ENCODE results near the gene PNMA5.
"Not testable (repeated sequence)": the region's sequence is repeated elsewhere in the genome, so short reads cannot be mapped to it uniquely, and the experiment has no call there.

Gene PNMA5

GRCh38 chrX:152993933-152994332 lies at the start of gene PNMA5:
Gene PNMA5 (minus strand): TSS chrX:152994116. CDS start chrX:152991598, 2,518 bp downstream.
- no peak for DNase-seq (ENCODE audit: low read depth)

- DNase-seq (ENCODE audit: low read depth), result peak; percentile 62
These were observed 38.6 kb upstream of the PNMA5 start for GRCh38 chrX:153032397-153033118.

- DNase-seq (ENCODE audit: low read depth), result no peak
These were observed 36.9 kb upstream of the PNMA5 start for GRCh38 chrX:153030801-153031200.

- no peak for DNase-seq (ENCODE audit: low read depth)
These were observed 36.0 kb upstream of the PNMA5 start for GRCh38 chrX:153029875-153030274.

GRCh38 chrX:153029162-153029561 lies 35.2 kb upstream of the PNMA5 start:
- no peak for DNase-seq (ENCODE audit: low read depth)

GRCh38 chrX:153028487-153028886 lies 34.6 kb upstream of the PNMA5 start:
- DNase-seq (ENCODE audit: low read depth), result not testable (repeated sequence)

GRCh38 chrX:153026501-153026900 lies 32.6 kb upstream of the PNMA5 start:
- DNase-seq (ENCODE audit: low read depth), result not testable (repeated sequence)

GRCh38 chrX:153019166-153019565 lies 25.2 kb upstream of the PNMA5 start:
- no peak for DNase-seq (ENCODE audit: low read depth)

- not testable (repeated sequence) for DNase-seq (ENCODE audit: low read depth)
These were observed 23.3 kb upstream of the PNMA5 start for GRCh38 chrX:153017174-153017573.

GRCh38 chrX:153004780-153005179 lies 10.9 kb upstream of the PNMA5 start:
- no peak for DNase-seq (ENCODE audit: low read depth)

GRCh38 chrX:153003981-153004380 lies 10.1 kb upstream of the PNMA5 start:
- no peak for DNase-seq (ENCODE audit: low read depth)

GRCh38 chrX:153002182-153002581 lies 8.3 kb upstream of the PNMA5 start:
- not testable (repeated sequence) for DNase-seq (ENCODE audit: low read depth)

- no peak for DNase-seq (ENCODE audit: low read depth)
These were observed 3.4 kb upstream of the PNMA5 start for GRCh38 chrX:152997337-152997736.

GRCh38 chrX:152992115-152992514 lies 1.8 kb downstream of the PNMA5 start:
- no peak for DNase-seq (ENCODE audit: low read depth)

- no peak for DNase-seq (ENCODE audit: low read depth)
These were observed 2.8 kb downstream of the PNMA5 start for GRCh38 chrX:152991123-152991522.

- no peak for DNase-seq (ENCODE audit: low read depth)
These were observed 4.6 kb downstream of the PNMA5 start for GRCh38 chrX:152989292-152989658.

- DNase-seq (ENCODE audit: low read depth), result no peak
These were observed 5.2 kb downstream of the PNMA5 start for GRCh38 chrX:152988536-152989291.

- DNase-seq (ENCODE audit: low read depth), result no peak
These were observed 6.1 kb downstream of the PNMA5 start for GRCh38 chrX:152987801-152988200.

GRCh38 chrX:152987156-152987555 lies 6.8 kb downstream of the PNMA5 start:
- DNase-seq (ENCODE audit: low read depth), result not testable (repeated sequence)

- not testable (repeated sequence) for DNase-seq (ENCODE audit: low read depth)
These were observed 8.5 kb downstream of the PNMA5 start for GRCh38 chrX:152985383-152985782.

- DNase-seq (ENCODE audit: low read depth), result no peak
These were observed 25.7 kb downstream of the PNMA5 start for GRCh38 chrX:152968193-152968592.

GRCh38 chrX:152960115-152960514 lies 33.8 kb downstream of the PNMA5 start:
- no peak for DNase-seq (ENCODE audit: low read depth)

GRCh38 chrX:152959626-152960025 lies 34.3 kb downstream of the PNMA5 start:
- DNase-seq (ENCODE audit: low read depth), result no peak
